GM21390 (cell line): ENCODE data around the gene NSG2.
"Not testable (repeated sequence)": the region's sequence is repeated elsewhere in the genome, so short reads cannot be mapped to it uniquely, and the experiment has no call there.

ENCODE experiments used
- ATAC-seq: cut with Tn5 transposase; IDR thresholded peaks from one replicate; pipeline ENCODE4 v1.9.1; 2021; ENCODE audit not compliant: unreplicated experiment

NSG2 gene

GRCh38 chr5:174100490-174100889, 55.0 kb downstream of the NSG2 start:
- ATAC-seq, result no peak

GRCh38 chr5:174101195-174101730, 55.8 kb downstream of the NSG2 start:
- ATAC-seq, result no peak

- ATAC-seq, result not testable (repeated sequence)
These were observed 57.1 kb downstream of the NSG2 start for GRCh38 chr5:174102574-174102973.

- no peak for ATAC-seq
These were observed 61.6 kb downstream of the NSG2 start for GRCh38 chr5:174106997-174107655.

GRCh38 chr5:174108745-174109144, 63.2 kb downstream of the NSG2 start:
- no peak for ATAC-seq

GRCh38 chr5:174109698-174110260, 64.3 kb downstream of the NSG2 start:
- no peak for ATAC-seq

- no peak for ATAC-seq
These were observed 64.8 kb downstream of the NSG2 start for GRCh38 chr5:174110310-174110709.

GRCh38 chr5:174111287-174111973, 65.9 kb downstream of the NSG2 start:
- ATAC-seq, result no peak

GRCh38 chr5:174115226-174115625, 69.7 kb downstream of the NSG2 start:
- no peak for ATAC-seq

GRCh38 chr5:174118823-174119467, 73.4 kb downstream of the NSG2 start:
- no peak for ATAC-seq

- ATAC-seq, result no peak
These were observed 74.0 kb downstream of the NSG2 start for GRCh38 chr5:174119468-174119881.

- no peak for ATAC-seq
These were observed 75.0 kb downstream of the NSG2 start for GRCh38 chr5:174120401-174121005.

GRCh38 chr5:174134545-174134944, 89.0 kb downstream of the NSG2 start:
- ATAC-seq, result no peak

GRCh38 chr5:174139623-174140022, 94.1 kb downstream of the NSG2 start:
- no peak for ATAC-seq

- ATAC-seq, result no peak
These were observed 95.0 kb downstream of the NSG2 start for GRCh38 chr5:174140452-174141020.

- no peak for ATAC-seq
These were observed 95.9 kb downstream of the NSG2 start for GRCh38 chr5:174141398-174141797.

- no peak for ATAC-seq
These were observed 99.6 kb downstream of the NSG2 start for GRCh38 chr5:174145091-174145490.

- ATAC-seq, result no peak
These were observed 100.3 kb downstream of the NSG2 start for GRCh38 chr5:174145821-174146220.

GRCh38 chr5:174146556-174146955, 101.0 kb downstream of the NSG2 start:
- no peak for ATAC-seq

GRCh38 chr5:174147012-174147411, 101.5 kb downstream of the NSG2 start:
- ATAC-seq, result not testable (repeated sequence)

- ATAC-seq, result no peak
These were observed 102.0 kb downstream of the NSG2 start for GRCh38 chr5:174147551-174147950.
